IMR-90 (cell line): ENCODE measurements around the gene FHL2. TPM values are rescaled to one million over a fixed set of nuclear protein-coding genes. Genes with fewer than 3 reads are reported as not detected.

Source experiments
- ATAC-seq: fragments of 200-7000 bp; cut with Tn5 transposase; 2 replicates; pipeline ENCODE4 v1.9.1; 2020; ENCODE audit warnings: low read depth, mild to moderate bottlenecking, moderate library complexity
- BruUV-seq: library from RNA; stranded (reverse); fragments of 400-500 nt; replicated peaks from 2 replicates; lab custom pipeline; 2021; lab: Mats Ljungman, UMichigan
- CTCF ChIA-PET: fragments of 300-600 bp; formaldehyde crosslinking; extraction: SDS; loops from one replicate; lab custom pipeline; 2021; ENCODE audit warnings: antibody characterized with exemption; lab: Yijun Ruan, JAX
- POLR2A ChIA-PET: fragments of 300-600 bp; sonication (Branson Sonifier 250); formaldehyde crosslinking; loops from one replicate; lab custom pipeline; 2022; ENCODE audit warnings: antibody characterized with exemption; ENCODE audit not compliant: unreplicated experiment; lab: Charles Lee
- DNase-seq: peaks from one replicate; pipeline ENCODE4 v3.0.0; 2013
- H2AFZ ChIP-seq: replicated peaks from 2 replicates; pipeline ENCODE3; 2013; ENCODE audit warnings: low read length, mild to moderate bottlenecking; ENCODE audit not compliant: poor library complexity
- H2AK5ac ChIP-seq: 2 replicates; pipeline ENCODE4 v1.6.1; 2013; ENCODE audit warnings: low read depth, low read length, inconsistent platforms
- H2AK9ac ChIP-seq: replicated peaks from 2 replicates; pipeline ENCODE3; 2013; ENCODE audit warnings: mild to moderate bottlenecking, low read depth, low read length, moderate library complexity; ENCODE audit not compliant: poor library complexity
- H2BK120ac ChIP-seq: 2 replicates; pipeline ENCODE4 v1.6.1; 2013; ENCODE audit warnings: low read depth, low read length, inconsistent platforms
- H2BK15ac ChIP-seq: 3 replicates; pipeline ENCODE4 v1.6.1; 2013; ENCODE audit warnings: low read depth, low read length, inconsistent platforms
- H2BK20ac ChIP-seq: 2 replicates; pipeline ENCODE4 v1.6.1; 2013; ENCODE audit warnings: low read depth, mild to moderate bottlenecking, inconsistent platforms, low read length, moderate library complexity
- H2BK5ac ChIP-seq: 2 replicates; pipeline ENCODE4 v1.6.1; 2013; ENCODE audit warnings: mild to moderate bottlenecking, low read depth, low read length, inconsistent platforms; ENCODE audit not compliant: poor library complexity, severe bottlenecking
- H3K14ac ChIP-seq: replicated peaks from 2 replicates; pipeline ENCODE4 v1.6.1; 2013; ENCODE audit warnings: low read depth, low read length, inconsistent platforms
- H3K18ac ChIP-seq: 2 replicates; pipeline ENCODE4 v1.6.1; 2013; ENCODE audit warnings: low read depth, low read length, control low read depth
- H3K23ac ChIP-seq: 2 replicates; pipeline ENCODE4 v1.6.1; 2013; ENCODE audit warnings: low read depth, low read length, inconsistent platforms
- H3K27ac ChIP-seq: 2 replicates; pipeline ENCODE4 v1.5.1; 2013; ENCODE audit warnings: mild to moderate bottlenecking, control low read depth, low read length; ENCODE audit not compliant: insufficient read depth
- H3K27me3 ChIP-seq: 2 replicates; pipeline ENCODE4 v1.6.1; 2013; ENCODE audit warnings: low read length; ENCODE audit not compliant: control insufficient read depth, insufficient read depth
- H3K36me3 ChIP-seq: 2 replicates; pipeline ENCODE4 v1.6.1; 2013; ENCODE audit warnings: low read length, mixed read lengths; ENCODE audit not compliant: control insufficient read depth, insufficient read depth
- H3K4ac ChIP-seq: 2 replicates; pipeline ENCODE4 v1.6.1; 2013; ENCODE audit warnings: low read depth, low read length, inconsistent platforms
- H3K4me1 ChIP-seq: 2 replicates; pipeline ENCODE4 v1.6.1; 2013; ENCODE audit warnings: low read length, mixed read lengths; ENCODE audit not compliant: control insufficient read depth, insufficient read depth
- H3K4me2 ChIP-seq: 2 replicates; pipeline ENCODE4 v1.6.1; 2013; ENCODE audit warnings: low read depth, mild to moderate bottlenecking, control low read depth, low read length, moderate library complexity
- H3K4me3 ChIP-seq: 2 replicates; pipeline ENCODE4 v1.5.1; 2013; ENCODE audit warnings: low read depth, mild to moderate bottlenecking, control low read depth, low read length, moderate library complexity; ENCODE audit not compliant: insufficient read depth
- H3K56ac ChIP-seq: 2 replicates; pipeline ENCODE4 v1.6.1; 2013; ENCODE audit warnings: low read length, inconsistent platforms; ENCODE audit not compliant: insufficient read depth; ENCODE audit errors: extremely low read depth
- H3K79me1 ChIP-seq, 2 experiments: 2 replicates each; pipeline ENCODE4 v1.6.1; 2013; ENCODE audit warnings: low read length in 2 of 2, inconsistent platforms in 1 of 2, low read depth in 1 of 2
- H3K9ac ChIP-seq: 2 replicates; pipeline ENCODE4 v1.6.1; 2013; ENCODE audit warnings: low read depth, low read length, control low read depth
- H3K9me1 ChIP-seq: 2 replicates; pipeline ENCODE4 v1.6.1; 2013; ENCODE audit warnings: low read length, inconsistent platforms; ENCODE audit not compliant: insufficient read depth
- H3K9me3 ChIP-seq: 2 replicates; pipeline ENCODE4 v1.6.1; 2013; ENCODE audit warnings: low read length; ENCODE audit not compliant: control insufficient read depth, insufficient read depth
- H4K20me1 ChIP-seq: 2 replicates; pipeline ENCODE4 v1.6.1; 2013; ENCODE audit warnings: low read length, inconsistent platforms; ENCODE audit not compliant: insufficient read depth
- H4K5ac ChIP-seq: 2 replicates; pipeline ENCODE4 v1.6.1; 2013; ENCODE audit warnings: mild to moderate bottlenecking, low read depth, low read length, control low read depth
- H4K8ac ChIP-seq, 2 experiments: 2 replicates each; pipeline ENCODE4 v1.6.1; 2013; ENCODE audit warnings: low read depth in 2 of 2, low read length in 2 of 2, control low read depth in 1 of 2, inconsistent platforms in 1 of 2
- H4K91ac ChIP-seq: 2 replicates; pipeline ENCODE4 v1.6.1; 2013; ENCODE audit warnings: low read depth, low read length, inconsistent platforms; ENCODE audit not compliant: insufficient read depth
- FOS ChIP-seq: fragments of 150-350 bp; IDR thresholded peaks from 2 replicates; pipeline ENCODE4 v1.6.1; 2016; ENCODE audit warnings: low read depth, low read length
- RCOR1 ChIP-seq: IDR thresholded peaks from 2 replicates; pipeline ENCODE4 v1.6.1; 2012; ENCODE audit warnings: mild to moderate bottlenecking, low read length, improper control_type of control experiment; ENCODE audit not compliant: insufficient replicate concordance
- WGBS, 2 experiments: methylation state at CpG; one replicate each; pipeline versions ENCODE4 v1.1.5 to v1.1.7; 2013; ENCODE audit warnings: missing lambda C conversion rate in 2 of 2; ENCODE audit not compliant: insufficient read length in 1 of 2; ENCODE audit errors: extremely low coverage in 2 of 2; 5-methylcytosine and 5-hydroxymethylcytosine counted together
- dilution Hi-C: fragments of 300-500 bp; cut with HindIII; formaldehyde crosslinking; loops from one replicate; pipeline ENCODE4 v1.14.3; 2018; ENCODE audit warnings: low sequenced_read_pairs; ENCODE audit not compliant: unreplicated experiment
- in situ Hi-C: fragments of 300-500 bp; cut with MboI; formaldehyde crosslinking; loops from 3 replicates; pipeline ENCODE4 v1.14.3; 2019; ENCODE audit warnings: low sequenced_read_pairs, inconsistent platforms, mixed read lengths
- intact Hi-C: fragments of 100-400 bp; cut with micrococcal nuclease; formaldehyde crosslinking; loops from 2 replicates; pipeline ENCODE4 v1.10.0; 2022
- polyA plus RNA-seq, 3 experiments: library from polyadenylated mRNA; depleted of rRNA; stranded (reverse); fragments of >200 nt; gene quantifications; 2 replicates each; pipeline ENCODE4 v1.2.3, GENCODE V29; 2012; ENCODE audit warnings: low replicate concordance in 1 of 3
- total RNA-seq: library from RNA; depleted of rRNA; stranded (reverse); fragments of >200 nt; gene quantifications from 2 replicates; pipeline ENCODE4 v1.2.3, GENCODE V29; 2012

Gene FHL2
- total and polyA plus RNA-seq, 2 of the 4 experiments (the other 2 are of a cell fraction): 464 to 550 TPM

GRCh38 chr2:105387225-105387624 lies 11.6 kb downstream of the FHL2 start:
- peak overlapping the region; percentile 34 for H3K14ac ChIP-seq
- H3K18ac ChIP-seq: peak overlapping the region; percentile 93
- peak overlapping the region; percentile 94 for H2BK5ac ChIP-seq
- H2AK5ac ChIP-seq: peak overlapping the region; percentile 18; the same call in 1 of the 2 replicates
- no CpG with 5 or more reads among the region's 4 CpGs for WGBS, 2 experiments
- peaks cover 78% of the 10 kb centered on the region for H3K36me3 ChIP-seq
- H3K4ac ChIP-seq: peak overlapping the region; percentile 59
- CTCF ChIA-PET: interaction anchor here (0.6 to 1.3 kb wide), 2 partner anchors 132 to 650 kb away, joined by 3 read pairs; no protein-coding TSS in a partner anchor
- TF ChIP-seq RCOR1 (no peak), FOS (no peak)
- POLR2A ChIA-PET: no interaction called here
- H4K20me1 ChIP-seq: peaks cover 55% of the 10 kb centered on the region
- no peak overlapping the region for H3K4me3 ChIP-seq
- H3K4me2 ChIP-seq: peak overlapping the region; percentile 10; the same call in 1 of the 2 replicates
- H3K27me3 ChIP-seq: no peaks in the 10 kb centered on the region
- no peak overlapping the region for H2AFZ ChIP-seq
- H4K5ac ChIP-seq: peak overlapping the region; percentile 81
- H4K91ac ChIP-seq: peak overlapping the region; percentile 28; the same call in 1 of the 2 replicates
- H2AK9ac ChIP-seq: no peak overlapping the region
- DNase-seq: no peak
- 0 out of 2 replicates have a peak overlapping the region, but pooled peaks have one; percentile 23 for H2BK20ac ChIP-seq
- in situ Hi-C loops: no loop called here
- H4K8ac ChIP-seq: peak overlapping the region; percentile 19 to 66; a peak in 3 of 4 replicates
- H3K23ac ChIP-seq: 0 out of 2 replicates have a peak overlapping the region, but pooled peaks have one; percentile 35
- peaks cover 39% of the 10 kb centered on the region for H3K9me1 ChIP-seq
- peaks cover 42% of the 10 kb centered on the region for H3K4me1 ChIP-seq
- no TSS peak for BruUV-seq
- intact Hi-C loops: no loop called here
- no peak overlapping the region for H3K9ac ChIP-seq
- no peaks in the 10 kb centered on the region for H3K9me3 ChIP-seq
- dilution Hi-C loops: no loop called here
- peaks cover 11 to 81% of the 10 kb centered on the region in 2 experiments for H3K79me1 ChIP-seq
- no peak overlapping the region for H3K56ac ChIP-seq
- H3K27ac ChIP-seq: peak overlapping the region; percentile 65
- H2BK15ac ChIP-seq: peak overlapping the region; percentile 60; the same call in 1 of the 3 replicates
- no peak for ATAC-seq
- peak overlapping the region; percentile 64 for H2BK120ac ChIP-seq
